ENCODE results near the gene LEFTY1. TPM values are rescaled to one million over a fixed set of nuclear protein-coding genes. Genes with fewer than 3 reads are reported as not detected.
A peak's percentile ranks its signal among the peaks of the same experiment; 100 is the strongest.
"Not testable (repeated sequence)": the region's sequence is repeated elsewhere in the genome, so short reads cannot be mapped to it uniquely, and the experiment has no call there.

LEFTY1 gene
- total RNA-seq, 1 donor from 2014 or later = not detected

DNA sequence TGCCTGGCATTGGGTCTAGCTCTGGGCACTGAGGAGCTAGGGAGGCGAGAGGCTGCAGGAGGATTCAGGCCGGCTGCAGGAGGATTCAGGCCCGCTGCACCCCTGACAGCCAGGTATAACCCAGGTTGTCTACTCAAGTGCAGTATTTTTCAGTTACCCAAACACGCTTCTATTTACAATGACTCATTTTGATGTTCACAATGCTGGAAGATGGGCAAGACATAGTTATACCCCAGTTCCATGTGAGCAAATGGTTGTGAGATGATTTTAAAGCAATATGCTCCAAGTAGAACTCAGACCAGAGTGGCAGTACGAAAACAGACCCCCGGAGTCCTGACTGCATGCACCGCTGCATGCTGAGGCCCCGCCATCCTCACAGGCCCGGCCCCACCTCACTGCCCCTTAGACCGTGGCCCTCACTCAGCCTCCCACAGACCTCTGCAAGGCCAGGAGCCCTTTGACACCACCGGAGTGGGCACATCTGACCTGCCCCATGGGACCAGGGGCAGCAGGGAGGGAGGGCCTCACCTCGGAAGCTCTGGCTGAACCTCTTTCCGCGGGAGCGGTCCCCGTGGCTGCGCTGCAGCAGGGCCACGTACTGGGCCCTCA, 553 bp downstream of the LEFTY1 start:
- no peak overlapping the region for H3K27ac ChIP-seq
- intact Hi-C loops (cut with DNase I) = no loop called here
- peaks cover 2% of the 10 kb centered on the region for H3K4me1 ChIP-seq
- peak in 1 of 2 donors; percentile 20 for ATAC-seq
- H3K36me3 ChIP-seq = no peaks in the 10 kb centered on the region
- peak; percentile 29 for DNase-seq
- TF ChIP-seq CTCF (IDR thresholded peaks at IDR 0.05) = no peak
- H3K27me3 ChIP-seq (ENCODE audit: low read depth) = no peaks in the 10 kb centered on the region
- no peaks in the 10 kb centered on the region for H3K9me3 ChIP-seq
- H3K4me3 ChIP-seq = no peak overlapping the region

GRCh38 chr1:225887554-225888288, 1.2 kb downstream of the LEFTY1 start:
- H3K4me1 ChIP-seq; H3K27ac ChIP-seq; ATAC-seq; H3K27me3 ChIP-seq (ENCODE audit: low read depth); H3K4me3 ChIP-seq; H3K9me3 ChIP-seq; H3K36me3 ChIP-seq; intact Hi-C loops (cut with DNase I): not testable (repeated sequence)
- peak; percentile 33 for DNase-seq

DNA sequence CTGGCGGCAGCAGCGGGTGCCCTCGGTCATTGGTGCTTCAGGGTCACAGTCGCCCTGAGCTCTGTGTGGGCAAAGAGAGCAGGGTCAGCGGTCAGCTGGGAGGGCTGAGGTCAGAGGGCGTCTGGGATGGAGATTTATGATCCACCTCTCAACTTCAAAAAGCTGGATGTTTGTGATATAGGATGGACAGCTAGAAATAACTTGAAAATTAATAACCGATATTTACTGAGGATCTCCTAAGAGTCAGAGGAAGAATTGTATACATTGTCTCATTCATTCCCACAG, 2.0 kb downstream of the LEFTY1 start:
- no peaks in the 10 kb centered on the region for H3K27me3 ChIP-seq (ENCODE audit: low read depth)
- no peak for DNase-seq
- no peak for ATAC-seq
- intact Hi-C loops (cut with DNase I) = no loop called here
- H3K27ac ChIP-seq = no peak overlapping the region
- TF ChIP-seq CTCF (IDR thresholded peaks at IDR 0.05) = no peak
- no peaks in the 10 kb centered on the region for H3K36me3 ChIP-seq
- no peak overlapping the region for H3K4me3 ChIP-seq
- H3K4me1 ChIP-seq = peaks cover 9% of the 10 kb centered on the region
- H3K9me3 ChIP-seq = no peaks in the 10 kb centered on the region

- H3K4me1 ChIP-seq = peaks cover 11% of the 10 kb centered on the region
- DNase-seq (peak; percentile 34), ATAC-seq (no peak)
- no peaks in the 10 kb centered on the region for H3K9me3 ChIP-seq
- H3K27ac ChIP-seq = no peak overlapping the region
- H3K4me3 ChIP-seq = no peak overlapping the region
- H3K36me3 ChIP-seq = no peaks in the 10 kb centered on the region
- no peaks in the 10 kb centered on the region for H3K27me3 ChIP-seq (ENCODE audit: low read depth)
- intact Hi-C loops (cut with DNase I) = no loop called here
- TF ChIP-seq CTCF (IDR thresholded peaks at IDR 0.05) = no peak
Observed at GRCh38 chr1:225886159-225887029, 2.6 kb downstream of the LEFTY1 start.

- H3K4me3 ChIP-seq = no peak overlapping the region
- TF ChIP-seq CTCF (IDR thresholded peaks at IDR 0.05) = no peak
- peak; percentile 41 for DNase-seq
- H3K27ac ChIP-seq = no peak overlapping the region
- H3K9me3 ChIP-seq = no peaks in the 10 kb centered on the region
- intact Hi-C loops (cut with DNase I) = no loop called here
- no peaks in the 10 kb centered on the region for H3K36me3 ChIP-seq
- no peaks in the 10 kb centered on the region for H3K27me3 ChIP-seq (ENCODE audit: low read depth)
- no peak for ATAC-seq
- peaks cover 21% of the 10 kb centered on the region for H3K4me1 ChIP-seq
Observed at GRCh38 chr1:225885336-225885735, 3.6 kb downstream of the LEFTY1 start.

Data from lower lobe of right lung (tissue), 2 donors.